NCI-H1092 (cell line): ENCODE data around the gene FLVCR2.
"Not testable (repeated sequence)": the region's sequence is repeated elsewhere in the genome, so short reads cannot be mapped to it uniquely, and the experiment has no call there.

Experiments used
- DNase-seq: peaks from one replicate; lab custom pipeline; 2025; lab: John Stamatoyannopoulos, UW

The FLVCR2 gene

GRCh38 chr14:75595226-75595625 lies 16.8 kb downstream of the FLVCR2 start:
- no peak for DNase-seq

GRCh38 chr14:75597149-75597548 lies 18.7 kb downstream of the FLVCR2 start:
- no peak for DNase-seq

GRCh38 chr14:75600100-75600499 lies 21.7 kb downstream of the FLVCR2 start:
- not testable (repeated sequence) for DNase-seq

- DNase-seq: not testable (repeated sequence)
Measured at GRCh38 chr14:75601061-75601460, 22.6 kb downstream of the FLVCR2 start.

- DNase-seq: no peak
Measured at GRCh38 chr14:75602503-75602902, 24.1 kb downstream of the FLVCR2 start.

GRCh38 chr14:75604979-75605851 lies 26.8 kb downstream of the FLVCR2 start:
- no peak for DNase-seq

- no peak for DNase-seq
Measured at GRCh38 chr14:75605916-75606315, 27.5 kb downstream of the FLVCR2 start.

GRCh38 chr14:75607044-75607443 lies 28.6 kb downstream of the FLVCR2 start:
- no peak for DNase-seq

GRCh38 chr14:75607842-75608640 lies 29.6 kb downstream of the FLVCR2 start:
- DNase-seq: no peak

GRCh38 chr14:75609116-75609515 lies 30.7 kb downstream of the FLVCR2 start:
- no peak for DNase-seq

GRCh38 chr14:75609606-75610475 lies 31.4 kb downstream of the FLVCR2 start:
- DNase-seq: no peak

- DNase-seq: no peak
Measured at GRCh38 chr14:75610834-75611233, 32.4 kb downstream of the FLVCR2 start.

GRCh38 chr14:75612157-75612556 lies 33.7 kb downstream of the FLVCR2 start:
- no peak for DNase-seq

GRCh38 chr14:75614179-75614578 lies 35.8 kb downstream of the FLVCR2 start:
- DNase-seq: no peak

GRCh38 chr14:75615200-75615599 lies 36.8 kb downstream of the FLVCR2 start:
- no peak for DNase-seq

GRCh38 chr14:75619548-75619947 lies 41.1 kb downstream of the FLVCR2 start:
- no peak for DNase-seq

- DNase-seq: no peak
Measured at GRCh38 chr14:75625034-75625433, 46.6 kb downstream of the FLVCR2 start.

GRCh38 chr14:75626396-75626795 lies 48.0 kb downstream of the FLVCR2 start:
- DNase-seq: no peak

- DNase-seq: no peak
Measured at GRCh38 chr14:75626863-75627262, 48.4 kb downstream of the FLVCR2 start.

- no peak for DNase-seq
Measured at GRCh38 chr14:75627406-75627805, 49.0 kb downstream of the FLVCR2 start.

- no peak for DNase-seq
Measured at GRCh38 chr14:75628816-75629215, 50.4 kb downstream of the FLVCR2 start.
